Activated CD8-positive, alpha-beta memory T cell treated with anti-CD3 and anti-CD28 coated beads for 36 hours (primary cell): ENCODE data around the gene ATG101. TPM values are rescaled to one million over a fixed set of nuclear protein-coding genes. Genes with fewer than 3 reads are reported as not detected.

Experiments used
- total RNA-seq, 2 experiments: library from RNA; stranded (reverse); gene quantifications; one replicate each; pipeline ENCODE4 v1.2.3, GENCODE V29; 2021

The ATG101 gene
- total RNA-seq, 2 experiments from 2014 or later = 50.0 to 50.4 TPM

Other genes starting within 250 kb of the ATG101 start
- gene FIGNL2, start 221.3 kb upstream of the ATG101 start, total RNA-seq = under 1 TPM; 0.55 to 0.57 TPM
- not detected for gene ANKRD33, start 181.9 kb upstream of the ATG101 start, total RNA-seq
- not detected for gene ACVRL1, start 162.5 kb upstream of the ATG101 start, total RNA-seq
- 10 to 100 TPM in 1 of 2 experiments, 1 to 10 TPM in 1; 9.9 to 10.8 TPM for gene ACVR1B, start 118.3 kb upstream of the ATG101 start, total RNA-seq
- gene TAMALIN, start 63.0 kb upstream of the ATG101 start, total RNA-seq = 10 to 100 TPM; 13.8 to 14.5 TPM
- gene NR4A1, start 18.5 kb upstream of the ATG101 start, total RNA-seq = 10 to 100 TPM; 44.1 to 46.1 TPM
- not detected for gene SMIM41, start 9.7 kb downstream of the ATG101 start, total RNA-seq
- gene KRT80, start 122.0 kb downstream of the ATG101 start, total RNA-seq = not detected
- gene KRT7, start 163.3 kb downstream of the ATG101 start, total RNA-seq = 1 to 10 TPM; 1.1 to 1.8 TPM
- gene KRT86, start 204.7 kb downstream of the ATG101 start, total RNA-seq = not detected
- not detected for gene KRT81, start 221.6 kb downstream of the ATG101 start, total RNA-seq